Activated CD4-positive, alpha-beta T cell treated with anti-CD3 and anti-CD28 coated beads, Interleukin-2, Interleukin-4, amounts not matched to agents 100 ng/mL and 50 ng/mL, durations not matched to agents 16 hours and 8 hours (primary cell): ENCODE results near the gene ATP1A2.

Source experiments
- DNase-seq: peaks from one replicate; pipeline ENCODE4 v3.0.0-alpha.2; 2020; ENCODE audit warnings: low spot score

The ATP1A2 gene

GRCh38 chr1:160115545-160116282, at the start of gene ATP1A2:
TSS of gene ATP1A2 (plus strand) at chr1:160115759. CDS start at chr1:160115862, 103 bp downstream.
- no peak for DNase-seq

GRCh38 chr1:160066829-160067745, 48.5 kb upstream of the ATP1A2 start:
- DNase-seq = no peak

GRCh38 chr1:160068225-160068624, 47.3 kb upstream of the ATP1A2 start:
- no peak for DNase-seq

- no peak for DNase-seq
These were observed 45.9 kb upstream of the ATP1A2 start, which contains the start of gene KCNJ10 for GRCh38 chr1:160069460-160070231. TSS of gene KCNJ10 (minus strand) at chr1:160070160. CDS start at chr1:160042532, 27,628 bp downstream.

- DNase-seq = peak; percentile 28
These were observed 45.1 kb upstream of the ATP1A2 start for GRCh38 chr1:160070243-160071163.

GRCh38 chr1:160071289-160071688, 44.3 kb upstream of the ATP1A2 start:
- DNase-seq = no peak

- DNase-seq = no peak
These were observed 40.7 kb upstream of the ATP1A2 start for GRCh38 chr1:160074865-160075264.

GRCh38 chr1:160075836-160076235, 39.7 kb upstream of the ATP1A2 start:
- no peak for DNase-seq

- DNase-seq = no peak
These were observed 39.3 kb upstream of the ATP1A2 start for GRCh38 chr1:160076295-160076694.

GRCh38 chr1:160077486-160077885, 38.1 kb upstream of the ATP1A2 start:
- no peak for DNase-seq

- DNase-seq = peak; percentile 68
These were observed 36.9 kb upstream of the ATP1A2 start for GRCh38 chr1:160078512-160079195.

- no peak for DNase-seq
These were observed 36.1 kb upstream of the ATP1A2 start for GRCh38 chr1:160079448-160079847.

GRCh38 chr1:160080381-160081100, 35.0 kb upstream of the ATP1A2 start:
- DNase-seq = no peak

GRCh38 chr1:160081261-160081936, 34.2 kb upstream of the ATP1A2 start, which contains the start of gene KCNJ9:
TSS of gene KCNJ9 (plus strand) at chr1:160081538. CDS start at chr1:160084031, 2,493 bp downstream.
- no peak for DNase-seq

GRCh38 chr1:160082487-160082886, 33.1 kb upstream of the ATP1A2 start:
- DNase-seq = no peak

GRCh38 chr1:160082926-160083325, 32.6 kb upstream of the ATP1A2 start:
- DNase-seq = no peak

GRCh38 chr1:160083968-160084770, 31.4 kb upstream of the ATP1A2 start:
- DNase-seq = peak; percentile 59

GRCh38 chr1:160084771-160085321, 30.7 kb upstream of the ATP1A2 start:
- DNase-seq = no peak
